Brain microvascular endothelial cell (primary cell): ENCODE measurements around the gene FXYD6.

Experiments used
- DNase-seq: peaks from one replicate; pipeline ENCODE4 v3.0.0-alpha.2; 2020
- H3K27ac ChIP-seq: fragments of 250-450 bp; sonication (Bioruptor Pico); 2 replicates; pipeline ENCODE4 v1.5.1; 2020; ENCODE audit warnings: mild to moderate bottlenecking, moderate library complexity
- H3K27me3 ChIP-seq: fragments of 250-450 bp; sonication (Bioruptor Pico); replicated peaks from 2 replicates; pipeline ENCODE4 v1.5.1; 2020; ENCODE audit warnings: mild to moderate bottlenecking
- H3K36me3 ChIP-seq: fragments of 250-450 bp; sonication (Bioruptor Pico); replicated peaks from 2 replicates; pipeline ENCODE4 v1.5.1; 2020; ENCODE audit warnings: mild to moderate bottlenecking
- H3K4me3 ChIP-seq: 2 replicates; pipeline ENCODE4 v1.5.1; 2011; ENCODE audit warnings: low read depth, mild to moderate bottlenecking, control low read depth, low read length, moderate library complexity
- CTCF ChIP-seq: IDR thresholded peaks from 2 replicates; pipeline ENCODE4 v1.5.1; 2011; ENCODE audit warnings: low read depth, mild to moderate bottlenecking, moderate library complexity, low read length, control low read depth, inconsistent platforms; ENCODE audit errors: missing control alignments
- in situ Hi-C: cut with HindIII; loops from 2 replicates; pipeline ENCODE4 v1.10.0; 2017; ENCODE audit warnings: low sequenced_read_pairs, low pct_ligation_motif_present

The FXYD6 gene

GRCh38 chr11:117833401-117833891, 43.0 kb downstream of the FXYD6 start:
- Histone ChIP-seq H3K4me3 (no peak overlapping the region), H3K27ac (no peak overlapping the region), H3K36me3 (no peaks in the 10 kb centered on the region), H3K27me3 (peaks cover 2% of the 10 kb centered on the region)
- no peak for TF ChIP-seq CTCF
- DNase-seq, result no peak
- in situ Hi-C loops, result loop anchor here (25.0 kb wide), 1 partner anchor 104 kb away; the partner anchor contains the start of gene TMPRSS13

- no peak for DNase-seq
- no peak overlapping the region for H3K27ac ChIP-seq
- H3K36me3 ChIP-seq, result no peaks in the 10 kb centered on the region
- H3K4me3 ChIP-seq, result no peak overlapping the region
- no peak for TF ChIP-seq CTCF
- in situ Hi-C loops, result loop anchor here (25.0 kb wide), 1 partner anchor 105 kb away; the partner anchor contains the start of gene TMPRSS13
- no peaks in the 10 kb centered on the region for H3K27me3 ChIP-seq
Observed at GRCh38 chr11:117832511-117832910, 43.9 kb downstream of the FXYD6 start.

GRCh38 chr11:117831661-117832415, 44.6 kb downstream of the FXYD6 start:
- DNase-seq, result no peak
- no peak overlapping the region for H3K27ac ChIP-seq
- TF ChIP-seq CTCF, result no peak
- in situ Hi-C loops, result loop anchor here (25.0 kb wide), 1 partner anchor 105 kb away; the partner anchor contains the start of gene TMPRSS13
- H3K36me3 ChIP-seq, result no peaks in the 10 kb centered on the region
- H3K4me3 ChIP-seq, result no peak overlapping the region
- H3K27me3 ChIP-seq, result no peaks in the 10 kb centered on the region

- no peaks in the 10 kb centered on the region for H3K36me3 ChIP-seq
- no peaks in the 10 kb centered on the region for H3K27me3 ChIP-seq
- H3K27ac ChIP-seq, result no peak overlapping the region
- H3K4me3 ChIP-seq, result no peak overlapping the region
- no peak for TF ChIP-seq CTCF
- DNase-seq, result no peak
- in situ Hi-C loops, result loop anchor here (25.0 kb wide), 1 partner anchor 106 kb away; the partner anchor contains the start of gene TMPRSS13
Observed at GRCh38 chr11:117830674-117831351, 45.6 kb downstream of the FXYD6 start.

GRCh38 chr11:117830072-117830471, 46.4 kb downstream of the FXYD6 start:
- TF ChIP-seq CTCF, result no peak
- H3K27me3 ChIP-seq, result no peaks in the 10 kb centered on the region

More at GRCh38 chr11:117830072-117830471, 46.4 kb downstream of the FXYD6 start:
- no peak overlapping the region for H3K27ac ChIP-seq
- in situ Hi-C loops, result loop anchor here (25.0 kb wide), 1 partner anchor 107 kb away; the partner anchor contains the start of gene TMPRSS13
- H3K36me3 ChIP-seq, result no peaks in the 10 kb centered on the region
- H3K4me3 ChIP-seq, result no peak overlapping the region
- no peak for DNase-seq
